ENCODE measurements around the gene CACNA1C.

- TF ChIP-seq CTCF (IDR thresholded peaks at IDR 0.05), result no peak
- no peak for TF ChIP-seq POLR2A (IDR thresholded peaks at IDR 0.05)
Measured at GRCh38 chr12:2547273-2548044, 494.7 kb downstream of the CACNA1C start.
